ENCODE data around the gene SYT15B.
"Not testable (repeated sequence)": the region's sequence is repeated elsewhere in the genome, so short reads cannot be mapped to it uniquely, and the experiment has no call there.

The SYT15B gene

DNA sequence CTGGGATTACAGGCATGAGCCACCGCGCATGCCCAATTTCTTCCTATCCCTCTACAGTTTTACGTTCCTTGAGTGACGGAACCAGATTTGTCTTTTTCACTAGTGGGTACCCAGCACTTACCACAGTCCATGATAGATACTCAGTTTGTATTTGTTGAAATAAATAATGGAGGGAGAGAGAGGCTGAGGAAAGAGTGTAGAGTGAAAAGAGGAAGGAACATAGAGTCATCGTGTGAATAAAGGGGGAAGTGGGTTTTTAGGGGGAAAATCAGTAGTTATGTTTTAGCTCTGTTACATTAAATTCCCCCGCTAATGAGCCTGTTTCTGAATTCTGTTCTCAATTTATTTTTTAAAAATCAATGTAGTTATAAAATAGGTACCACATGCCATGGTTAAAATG lies 37.7 kb downstream of the SYT15B start:
- DNase-seq (ENCODE audit: low spot score) = not testable (repeated sequence)

DNA sequence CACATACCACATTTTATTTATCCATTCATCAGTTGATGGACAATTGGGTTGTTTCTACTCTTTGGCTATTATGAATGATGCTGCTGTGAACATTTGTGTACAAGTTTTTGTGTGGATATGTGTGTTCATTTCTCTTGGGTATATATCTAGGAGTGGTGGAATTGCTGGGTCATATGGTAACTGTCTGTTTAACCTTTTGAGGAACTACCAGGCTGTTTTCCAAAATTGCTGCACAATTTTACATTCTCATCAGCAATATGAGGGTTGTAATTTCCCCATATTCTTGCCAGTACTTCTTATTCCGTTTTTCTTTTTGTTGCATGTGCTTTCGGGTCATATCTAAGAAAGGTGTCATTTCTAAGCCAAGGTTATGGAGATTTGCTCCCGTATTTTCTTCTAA lies 38.3 kb downstream of the SYT15B start:
- not testable (repeated sequence) for DNase-seq (ENCODE audit: low spot score)

DNA sequence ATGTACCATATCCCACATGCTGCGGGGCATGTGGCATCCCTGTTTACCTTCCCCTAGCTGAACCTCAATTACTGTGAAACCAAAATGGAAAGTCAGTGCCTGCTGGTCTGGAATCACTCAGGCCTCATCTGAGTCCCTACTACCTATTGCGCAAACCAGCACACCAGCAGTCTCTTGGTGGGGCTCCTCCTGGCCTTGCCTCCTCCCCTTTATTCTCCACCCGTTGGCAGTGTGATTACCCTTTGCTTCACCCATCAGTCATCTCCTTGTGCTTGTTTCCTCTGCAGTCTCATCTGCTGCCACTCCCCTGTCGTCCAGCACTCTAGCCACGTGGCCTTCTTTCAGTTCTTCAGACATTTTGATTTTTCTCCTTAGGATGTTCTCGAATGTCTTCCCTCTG lies 39.3 kb downstream of the SYT15B start:
- DNase-seq (ENCODE audit: low spot score) = not testable (repeated sequence)

DNA sequence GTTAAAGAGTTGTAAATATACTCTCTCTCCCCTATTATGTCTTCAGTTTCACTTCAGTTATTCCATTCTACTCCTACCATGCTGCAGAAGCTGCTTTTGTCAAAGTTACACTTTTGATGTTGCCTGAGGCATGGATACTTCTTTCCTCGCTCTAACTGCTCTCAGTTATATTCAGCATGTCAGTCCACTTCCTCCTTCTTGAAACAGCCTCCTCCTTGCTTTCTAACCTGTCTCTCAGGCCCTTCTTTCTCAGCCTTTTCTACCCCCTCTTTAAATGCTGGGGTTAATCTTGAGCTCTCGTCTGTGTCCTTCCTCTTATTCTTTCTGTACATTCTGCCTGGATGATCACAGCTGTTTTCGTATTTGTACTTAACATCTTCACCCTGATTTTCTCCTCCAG lies 40.0 kb downstream of the SYT15B start:
- not testable (repeated sequence) for DNase-seq (ENCODE audit: low spot score)

DNA sequence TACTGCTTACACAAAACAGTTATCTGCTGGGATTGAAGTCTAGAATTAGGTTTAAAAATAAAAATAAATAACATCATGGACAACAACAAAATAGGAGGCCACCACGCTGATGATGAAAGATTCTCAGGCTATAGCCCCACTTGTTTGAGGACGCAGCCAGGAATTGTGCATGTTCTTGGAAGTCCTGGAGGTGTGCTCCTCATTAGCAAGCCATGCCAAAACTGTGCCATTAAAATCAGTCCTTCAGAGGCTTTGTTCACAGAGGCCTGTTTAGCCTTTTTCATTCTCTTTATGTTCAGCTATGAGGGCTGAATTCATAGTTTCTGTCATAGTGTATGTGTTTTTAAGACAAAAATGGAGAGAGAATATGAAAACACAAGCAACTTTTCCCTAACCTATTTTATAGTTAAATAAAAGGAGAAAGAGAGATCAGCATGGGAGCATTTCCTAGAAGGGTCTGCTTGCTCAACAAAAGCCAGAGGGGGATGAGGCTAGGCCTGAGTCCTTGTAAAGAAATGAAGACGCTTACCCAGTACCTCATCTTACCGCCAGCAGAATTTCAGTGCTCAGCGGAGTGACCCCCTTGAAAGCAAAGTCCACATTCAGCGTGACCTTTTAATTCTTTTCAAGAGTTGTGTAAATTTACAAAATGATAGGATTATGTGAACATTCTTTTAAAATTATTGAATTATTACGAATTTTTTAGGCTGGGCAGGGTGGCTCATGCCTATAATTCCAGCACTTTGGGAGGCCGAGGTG lies 46.2 kb downstream of the SYT15B start:
- not testable (repeated sequence) for DNase-seq (ENCODE audit: low spot score)
